IPS DF 6.9 (cell line): Measurements from ENCODE around the gene ZNF418.
"Not testable (repeated sequence)": the region's sequence is repeated elsewhere in the genome, so short reads cannot be mapped to it uniquely, and the experiment has no call there.

Source experiments
- DNase-seq: peaks from one replicate; pipeline ENCODE4 v3.0.0-alpha.2; 2013; ENCODE audit warnings: low read depth, low spot score
- H3K27ac ChIP-seq: one replicate; pipeline ENCODE4 v1.5.1; 2013; ENCODE audit warnings: low read length, control low read depth
- H3K27me3 ChIP-seq: 2 replicates; pipeline ENCODE4 v1.6.1; 2013; ENCODE audit warnings: mild to moderate bottlenecking, low read length; ENCODE audit not compliant: control insufficient read depth, insufficient read depth
- H3K36me3 ChIP-seq: 2 replicates; pipeline ENCODE4 v1.6.1; 2013; ENCODE audit warnings: low read length; ENCODE audit not compliant: control insufficient read depth, insufficient read depth
- H3K4me1 ChIP-seq: 2 replicates; pipeline ENCODE4 v1.6.1; 2013; ENCODE audit warnings: low read length; ENCODE audit not compliant: control insufficient read depth, insufficient read depth
- H3K4me3 ChIP-seq: 2 replicates; pipeline ENCODE4 v1.5.1; 2013; ENCODE audit warnings: mild to moderate bottlenecking, low read length
- H3K9me3 ChIP-seq: 2 replicates; pipeline ENCODE4 v1.6.1; 2013; ENCODE audit warnings: low read length, inconsistent platforms; ENCODE audit not compliant: control insufficient read depth, insufficient read depth
- WGBS: extraction: QIAGEN DNeasy Blood & Tissue Kit; methylation state at CpG from one replicate; pipeline ENCODE4 v1.1.7; 2013; ENCODE audit warnings: mixed read lengths, missing lambda C conversion rate; ENCODE audit not compliant: insufficient read length, insufficient coverage; 5-methylcytosine and 5-hydroxymethylcytosine counted together

Gene ZNF418

GRCh38 chr19:57890706-57891105, 44.5 kb downstream of the ZNF418 start:
- H3K4me1 ChIP-seq, H3K36me3 ChIP-seq, DNase-seq, H3K4me3 ChIP-seq, H3K9me3 ChIP-seq, H3K27me3 ChIP-seq, H3K27ac ChIP-seq: not testable (repeated sequence)
- WGBS: no CpG with 5 or more reads among the region's 3 CpGs

- no CpG with 5 or more reads among the region's 43 CpGs for WGBS
- H3K9me3 ChIP-seq: no peaks in the 10 kb centered on the region
- peaks cover 2% of the 10 kb centered on the region; the same call in 1 of the 2 replicates for H3K4me1 ChIP-seq
- peak within 1 kb of the TSS; percentile 39 for H3K27ac ChIP-seq
- peak within 1 kb of the TSS; percentile 93 for H3K4me3 ChIP-seq
- peak; percentile 83 for DNase-seq
- peaks cover 3% of the 10 kb centered on the region; the same call in 1 of the 2 replicates for H3K36me3 ChIP-seq
- no peaks in the 10 kb centered on the region for H3K27me3 ChIP-seq
These were observed 46.5 kb downstream of the ZNF418 start, which contains the start of gene ZNF814 for GRCh38 chr19:57888560-57889231. TSS of gene ZNF814 (minus strand) at chr19:57889037. CDS start at chr19:57888802, 235 bp downstream.

- no peak for DNase-seq
- Histone ChIP-seq H3K4me1 (peaks cover 2% of the 10 kb centered on the region; the same call in 1 of the 2 replicates), H3K36me3 (peaks cover 3% of the 10 kb centered on the region; the same call in 1 of the 2 replicates), H3K27ac (peak overlapping the region; percentile 39), H3K9me3 (no peaks in the 10 kb centered on the region), H3K4me3 (peak overlapping the region; percentile 93), H3K27me3 (no peaks in the 10 kb centered on the region)
- no CpG with 5 or more reads among the region's 8 CpGs for WGBS
These were observed 47.1 kb downstream of the ZNF418 start for GRCh38 chr19:57888107-57888559.

DNA sequence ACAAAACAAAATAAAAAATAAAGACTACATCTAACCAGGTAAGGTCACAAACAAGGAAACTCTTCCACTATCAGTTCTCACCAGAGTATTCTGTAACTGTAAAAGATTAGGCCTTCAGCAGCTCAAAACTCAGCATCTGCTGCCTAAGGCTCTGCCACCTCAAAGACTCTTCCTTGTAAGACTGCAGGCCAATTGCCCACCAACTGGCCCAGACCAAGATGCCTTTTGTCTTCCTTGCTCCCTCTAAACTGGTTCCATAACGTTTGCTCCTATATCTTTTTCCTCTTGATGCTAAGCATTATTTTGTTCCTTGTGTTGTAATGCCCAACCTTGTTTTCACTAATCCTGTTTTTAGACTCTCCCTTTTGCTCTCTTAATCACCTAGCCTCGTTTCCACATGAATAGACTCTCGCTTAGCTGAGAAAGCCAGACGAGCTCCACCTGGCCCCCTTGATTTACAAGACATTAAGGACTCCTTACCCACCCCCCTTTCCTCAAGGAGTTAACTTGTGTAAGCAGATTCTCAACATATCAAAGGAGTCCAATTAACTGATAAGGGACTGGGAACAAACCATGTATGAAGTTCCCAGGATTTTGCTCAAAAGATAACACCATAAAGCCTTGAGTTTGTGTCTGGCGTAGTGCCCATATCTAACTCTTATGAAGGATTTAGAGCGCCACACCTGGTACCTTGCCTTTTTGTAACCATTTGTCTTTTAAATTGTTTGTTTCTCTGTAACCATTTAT, 47.8 kb downstream of the ZNF418 start:
- no CpG with 5 or more reads among the region's 6 CpGs for WGBS
- H3K4me3 ChIP-seq: peak overlapping the region; percentile 93; the same call in 1 of the 2 replicates
- H3K27ac ChIP-seq: peak overlapping the region; percentile 23
- H3K36me3 ChIP-seq: peaks cover 3% of the 10 kb centered on the region; the same call in 1 of the 2 replicates
- peaks cover 2% of the 10 kb centered on the region; the same call in 1 of the 2 replicates for H3K4me1 ChIP-seq
- H3K27me3 ChIP-seq: no peaks in the 10 kb centered on the region
- H3K9me3 ChIP-seq: no peaks in the 10 kb centered on the region
- peak; percentile 73 for DNase-seq

- no peak for DNase-seq
- Histone ChIP-seq H3K4me3 (no peak overlapping the region), H3K36me3 (peaks cover 3% of the 10 kb centered on the region; the same call in 1 of the 2 replicates), H3K9me3 (no peaks in the 10 kb centered on the region), H3K27me3 (no peaks in the 10 kb centered on the region), H3K4me1 (peaks cover 2% of the 10 kb centered on the region; the same call in 1 of the 2 replicates), H3K27ac (no peak overlapping the region)
- no CpG with 5 or more reads among the region's 3 CpGs for WGBS
These were observed 49.2 kb downstream of the ZNF418 start for GRCh38 chr19:57886046-57886445.

GRCh38 chr19:57873883-57874799, 61.1 kb downstream of the ZNF418 start:
- WGBS: no CpG with 5 or more reads among the region's 8 CpGs
- H3K36me3 ChIP-seq: peaks cover 32% of the 10 kb centered on the region
- H3K9me3 ChIP-seq, H3K4me3 ChIP-seq, DNase-seq, H3K4me1 ChIP-seq, H3K27ac ChIP-seq, H3K27me3 ChIP-seq: not testable (repeated sequence)

- DNase-seq: no peak
- H3K4me3 ChIP-seq: no peak overlapping the region
- peaks cover 35% of the 10 kb centered on the region for H3K36me3 ChIP-seq
- no peak overlapping the region for H3K27ac ChIP-seq
- H3K27me3 ChIP-seq: no peaks in the 10 kb centered on the region
- peaks cover 3% of the 10 kb centered on the region for H3K9me3 ChIP-seq
- H3K4me1 ChIP-seq: no peaks in the 10 kb centered on the region
These were observed 62.8 kb downstream of the ZNF418 start for GRCh38 chr19:57872450-57872849.
